ENCODE data around the gene THBS2.

Gene THBS2

GRCh38 chr6:169190970-169191369 lies 62.7 kb downstream of the THBS2 start:
- DNase-seq (ENCODE audit: insufficient read length, low spot score) (no peak), FAIRE-seq (no peak)
- no peak for TF ChIP-seq CTCF (IDR thresholded peaks at IDR 0.05; ENCODE audit: insufficient read depth, missing control alignments)

DNA sequence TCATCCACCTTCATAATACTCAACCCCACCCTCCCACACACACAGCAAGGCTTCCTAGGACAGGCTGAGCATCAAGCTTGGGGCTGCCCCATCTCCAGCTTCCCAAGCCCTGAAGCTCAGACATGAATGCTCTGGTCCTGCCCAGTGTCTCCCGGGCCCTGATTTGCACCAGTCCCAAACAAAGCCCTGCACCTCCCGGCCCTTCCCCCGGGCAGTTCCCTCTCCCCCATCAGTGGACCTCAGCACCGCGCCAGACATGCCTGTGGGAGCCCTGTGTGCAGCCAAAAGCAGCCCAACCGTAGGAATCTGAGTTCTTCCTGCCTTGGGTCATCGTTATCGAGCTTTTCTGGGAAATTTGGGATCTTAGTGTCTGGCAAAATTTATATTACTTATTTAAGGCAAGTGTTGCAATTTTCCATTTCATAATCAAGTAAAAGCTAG lies 63.5 kb downstream of the THBS2 start:
- DNase-seq (ENCODE audit: insufficient read length, low spot score): no peak
- no peak for FAIRE-seq
- TF ChIP-seq CTCF (IDR thresholded peaks at IDR 0.05; ENCODE audit: insufficient read depth, missing control alignments): no peak

DNA sequence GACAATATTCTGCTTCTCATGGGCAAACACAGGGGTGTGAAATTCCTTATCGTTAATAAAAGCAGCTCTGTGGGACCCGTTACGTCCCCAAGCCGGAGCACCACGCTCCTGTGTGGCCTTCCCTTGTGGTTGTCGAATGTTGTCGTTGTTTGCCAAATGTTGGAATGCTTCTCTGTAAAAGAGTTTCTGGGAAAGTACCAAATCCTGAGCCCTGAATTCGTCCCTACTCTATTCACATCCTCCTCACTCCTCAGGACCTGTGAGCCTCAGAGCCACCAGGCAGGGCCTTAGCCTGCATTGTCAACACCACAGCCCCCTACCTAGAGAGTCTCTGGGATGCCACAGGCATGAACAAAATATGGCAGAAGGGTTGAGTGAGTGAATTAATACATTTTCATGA lies 64.0 kb downstream of the THBS2 start:
- no peak for TF ChIP-seq CTCF (IDR thresholded peaks at IDR 0.05; ENCODE audit: insufficient read depth, missing control alignments)
- no peak for FAIRE-seq
- DNase-seq (ENCODE audit: insufficient read length, low spot score): no peak

DNA sequence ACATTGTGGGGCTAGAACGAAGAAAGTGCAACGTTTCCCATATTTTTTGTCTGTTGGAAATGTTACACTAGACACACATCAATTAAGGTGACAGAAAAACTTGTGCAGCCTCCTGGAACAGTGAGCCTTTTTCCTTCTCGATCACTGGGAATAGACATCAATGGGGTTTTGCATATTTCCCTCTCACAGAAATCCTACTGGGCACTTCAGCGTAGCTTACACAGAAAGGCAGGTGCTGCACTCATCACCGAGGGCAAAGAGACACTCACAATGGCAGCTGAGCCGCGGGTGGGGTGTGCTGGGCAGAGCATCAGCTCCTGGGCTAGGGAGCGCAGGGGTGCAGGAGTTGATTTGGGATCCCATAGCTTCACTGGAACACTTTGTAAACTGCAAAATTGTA lies 64.5 kb downstream of the THBS2 start:
- FAIRE-seq (no peak), DNase-seq (ENCODE audit: insufficient read length, low spot score) (no peak)
- TF ChIP-seq CTCF (IDR thresholded peaks at IDR 0.05; ENCODE audit: insufficient read depth, missing control alignments): no peak

GRCh38 chr6:169188475-169188874 lies 65.2 kb downstream of the THBS2 start:
- FAIRE-seq (no peak), DNase-seq (ENCODE audit: insufficient read length, low spot score) (no peak)
- no peak for TF ChIP-seq CTCF (IDR thresholded peaks at IDR 0.05; ENCODE audit: insufficient read depth, missing control alignments)

GRCh38 chr6:169188051-169188470 lies 65.6 kb downstream of the THBS2 start:
- FAIRE-seq: no peak
- DNase-seq (ENCODE audit: insufficient read length, low spot score): no peak
- no peak for TF ChIP-seq CTCF (IDR thresholded peaks at IDR 0.05; ENCODE audit: insufficient read depth, missing control alignments)

GRCh38 chr6:169186496-169187169 lies 67.0 kb downstream of the THBS2 start:
- DNase-seq (ENCODE audit: insufficient read length, low spot score) (no peak), FAIRE-seq (no peak)
- TF ChIP-seq CTCF (IDR thresholded peaks at IDR 0.05; ENCODE audit: insufficient read depth, missing control alignments): no peak

Measured in D721Med (cell line).